GM12878 (cell line): Measurements from ENCODE around the gene MTMR3. TPM values are rescaled to one million over a fixed set of nuclear protein-coding genes. Genes with fewer than 3 reads are reported as not detected.

Experiments used
- ATAC-seq: fragments of 200-7000 bp; cut with Tn5 transposase; 3 replicates; pipeline ENCODE4 v1.9.1; 2020; ENCODE audit warnings: mild to moderate bottlenecking, moderate library complexity
- BruUV-seq: library from RNA; stranded (reverse); fragments of 400-500 nt; replicated peaks from 2 replicates; lab custom pipeline; 2021; lab: Mats Ljungman, UMichigan
- CTCF ChIA-PET: fragments of 300-600 bp; sonication (Branson Sonifier 250); formaldehyde crosslinking; extraction: SDS; loops from one replicate; lab custom pipeline; 2021; ENCODE audit warnings: inconsistent platforms; lab: Yijun Ruan, JAX
- POLR2A ChIA-PET: fragments of 350-600 bp; formaldehyde crosslinking; extraction: SDS; loops from one replicate; lab custom pipeline; 2021; ENCODE audit warnings: inconsistent platforms; lab: Charles Lee
- RAD21 ChIA-PET: fragments of 300-600 bp; sonication (Branson Sonifier 250); formaldehyde crosslinking; loops from one replicate; lab custom pipeline; 2023; ENCODE audit warnings: antibody characterized with exemption; ENCODE audit not compliant: unreplicated experiment; lab: Charles Lee
- SMC1A ChIA-PET: fragments of 300-600 bp; sonication (Branson Sonifier 250); formaldehyde crosslinking; loops from one replicate; lab custom pipeline; 2023; ENCODE audit not compliant: unreplicated experiment, uncharacterized antibody; lab: Charles Lee
- DNase-seq: peaks from one replicate; pipeline ENCODE4 v3.0.0-alpha.2; 2011; ENCODE audit warnings: low read depth, low spot score
- FAIRE-seq: peaks from 3 replicates; lab custom pipeline; 2011; peaks lifted over from hg19 to GRCh38; lab: Jason Lieb, UNC
- H2AFZ ChIP-seq: 2 replicates; pipeline ENCODE4 v1.6.0; 2011; ENCODE audit warnings: low read depth, low read length, control low read depth; ENCODE audit not compliant: control insufficient read depth
- H3K27ac ChIP-seq: 2 replicates; pipeline ENCODE4 v1.5.1; 2011; ENCODE audit warnings: control low read depth; ENCODE audit not compliant: control insufficient read depth, insufficient read depth
- H3K27me3 ChIP-seq, 2 experiments: replicated peaks in 1 of 2; 2 replicates each; pipeline versions ENCODE4 v1.6.0 to v1.6.1; 2011; ENCODE audit warnings: low read length in 1 of 2; ENCODE audit not compliant: control insufficient read depth in 2 of 2, insufficient read depth in 2 of 2
- H3K36me3 ChIP-seq, 2 experiments: 2 replicates each; pipeline ENCODE4 v1.5.1; 2011; ENCODE audit warnings: low read length in 1 of 2; ENCODE audit not compliant: control insufficient read depth in 2 of 2, insufficient read depth in 2 of 2
- H3K4me1 ChIP-seq: 2 replicates; pipeline ENCODE4 v1.6.1; 2011; ENCODE audit warnings: mild to moderate bottlenecking, low read length, moderate library complexity, mixed read lengths; ENCODE audit not compliant: control insufficient read depth, insufficient read depth
- H3K4me2 ChIP-seq: 2 replicates; pipeline ENCODE4 v1.6.0; 2011; ENCODE audit warnings: control low read depth; ENCODE audit not compliant: control insufficient read depth, insufficient read depth
- H3K4me3 ChIP-seq: fragments of 200-600 bp; sonication (generic); 2 replicates; pipeline ENCODE4 v1.5.1; 2016
- H3K79me2 ChIP-seq: 2 replicates; pipeline ENCODE4 v1.6.0; 2011; ENCODE audit warnings: low read length; ENCODE audit not compliant: control insufficient read depth, insufficient read depth
- H3K9ac ChIP-seq: 2 replicates; pipeline ENCODE4 v1.8.0; 2011; ENCODE audit warnings: low read length, control low read depth, mixed read lengths; ENCODE audit not compliant: control insufficient read depth, insufficient read depth
- H3K9me3 ChIP-seq: replicated peaks from 3 replicates; pipeline ENCODE4 v1.5.1; 2011; ENCODE audit warnings: mild to moderate bottlenecking, low read length; ENCODE audit not compliant: control insufficient read depth, insufficient read depth
- H4K20me1 ChIP-seq: 2 replicates; pipeline ENCODE4 v1.6.0; 2011; ENCODE audit not compliant: control insufficient read depth, insufficient read depth
- BMI1 ChIP-seq: fragments of 450-650 bp; IDR thresholded peaks from 2 replicates; pipeline ENCODE4 v1.6.1; 2016; ENCODE audit warnings: mild to moderate bottlenecking, moderate library complexity, borderline replicate concordance
- CBFB ChIP-seq: IDR thresholded peaks from 2 replicates; pipeline ENCODE4 v1.6.1; 2016; ENCODE audit warnings: antibody characterized with exemption, low read depth
- CREB1 ChIP-seq: IDR thresholded peaks from 2 replicates; pipeline ENCODE4 v1.6.1; 2012; ENCODE audit warnings: low read depth, mild to moderate bottlenecking, inconsistent platforms
- FOS ChIP-seq: IDR thresholded peaks from 3 replicates; pipeline ENCODE4 v1.6.1; 2011; ENCODE audit warnings: borderline replicate concordance; ENCODE audit not compliant: insufficient read length; ENCODE audit errors: extremely low read depth
- LARP7 ChIP-seq: fragments of 450-650 bp; IDR thresholded peaks from 2 replicates; pipeline ENCODE4 v1.6.1; 2017; ENCODE audit warnings: mild to moderate bottlenecking
- PAX8 ChIP-seq: fragments of 450-650 bp; IDR thresholded peaks from 2 replicates; pipeline ENCODE4 v1.6.1; 2017; ENCODE audit warnings: mild to moderate bottlenecking, moderate library complexity
- SIX5 ChIP-seq: IDR thresholded peaks from 2 replicates; pipeline ENCODE4 v1.6.1; 2011; ENCODE audit warnings: mild to moderate bottlenecking, low read depth, low read length, moderate library complexity; ENCODE audit not compliant: severe bottlenecking
- ZBED1 ChIP-seq: IDR thresholded peaks from 2 replicates; pipeline ENCODE4 v1.6.1; 2016; ENCODE audit warnings: borderline replicate concordance
- ZNF384 ChIP-seq: IDR thresholded peaks from 2 replicates; pipeline ENCODE4 v1.6.1; 2012; ENCODE audit warnings: low read depth, mild to moderate bottlenecking, low read length, improper control_type of control experiment, borderline replicate concordance
- WGBS: methylation state at CpG from one replicate; pipeline ENCODE4 v1.1.6; 2016; ENCODE audit warnings: low lambda C conversion rate; ENCODE audit not compliant: insufficient replicate concordance, insufficient coverage; ENCODE audit errors: missing lambda C conversion rate; 5-methylcytosine and 5-hydroxymethylcytosine counted together
- in situ Hi-C: fragments of 300-500 bp; cut with MboI; formaldehyde crosslinking; loops from 9 replicates; pipeline ENCODE4 v1.14.3; 2018; ENCODE audit warnings: mixed read lengths
- intact Hi-C: fragments of 100-400 bp; cut with micrococcal nuclease; formaldehyde crosslinking; loops from one replicate; pipeline ENCODE4 v1.14.2; 2022; ENCODE audit not compliant: unreplicated experiment
- polyA plus RNA-seq, 11 experiments: library from polyadenylated mRNA; depleted of rRNA in 4 of 11; unstranded in 6 of 11; stranded (reverse) in 5 of 11; fragments of >200 nt; fragmentation: Nextera tagmentation in 4 of 11; fragmentation: Illumina TruSeq in 1 of 11; extraction: Ambion mirVana in 4 of 11; extraction: Trizol in 1 of 11; gene quantifications; 1 replicate in 1 of 11; 2 replicates in 10 of 11; pipeline versions ENCODE4 v1.2.1 to v1.2.3, GENCODE V29; 2011 to 2016; ENCODE audit warnings: inconsistent platforms in 2 of 11, missing spikeins in 2 of 11, low read depth in 1 of 11
- total RNA-seq, 4 experiments: library from RNA; depleted of rRNA in 3 of 4; stranded (reverse); fragments of >200 nt in 3 of 4; fragmentation: Illumina TruSeq in 1 of 4; extraction: Trizol in 1 of 4; gene quantifications; 2 replicates each; pipeline versions ENCODE4 v1.2.1 to v1.2.3, GENCODE V29; 2013 to 2021
- TF ChIP-seq, protein P1 (sequence below): IDR thresholded peaks from 2 replicates; pipeline ENCODE4 v1.6.1; 2012; ENCODE audit warnings: mild to moderate bottlenecking, low read depth, low read length
- TF ChIP-seq, protein P2 (sequence below): fragments of 150-350 bp; IDR thresholded peaks from 2 replicates; pipeline ENCODE4 v1.6.1; 2014; ENCODE audit warnings: mild to moderate bottlenecking, low read depth, low read length
- TF ChIP-seq, protein P3 (sequence below): IDR thresholded peaks from 2 replicates; pipeline ENCODE4 v1.6.1; 2011; ENCODE audit warnings: borderline replicate concordance, low read depth, mild to moderate bottlenecking, moderate library complexity, mixed read lengths, low read length; ENCODE audit not compliant: insufficient read depth; ENCODE audit errors: extremely low read length

MTMR3 gene
- total and polyA plus RNA-seq, 10 of the 15 experiments (the other 5 are each of a cell fraction or from before 2014, with no cell fraction given): 1.4 to 23.7 (median 10.6) TPM

DNA sequence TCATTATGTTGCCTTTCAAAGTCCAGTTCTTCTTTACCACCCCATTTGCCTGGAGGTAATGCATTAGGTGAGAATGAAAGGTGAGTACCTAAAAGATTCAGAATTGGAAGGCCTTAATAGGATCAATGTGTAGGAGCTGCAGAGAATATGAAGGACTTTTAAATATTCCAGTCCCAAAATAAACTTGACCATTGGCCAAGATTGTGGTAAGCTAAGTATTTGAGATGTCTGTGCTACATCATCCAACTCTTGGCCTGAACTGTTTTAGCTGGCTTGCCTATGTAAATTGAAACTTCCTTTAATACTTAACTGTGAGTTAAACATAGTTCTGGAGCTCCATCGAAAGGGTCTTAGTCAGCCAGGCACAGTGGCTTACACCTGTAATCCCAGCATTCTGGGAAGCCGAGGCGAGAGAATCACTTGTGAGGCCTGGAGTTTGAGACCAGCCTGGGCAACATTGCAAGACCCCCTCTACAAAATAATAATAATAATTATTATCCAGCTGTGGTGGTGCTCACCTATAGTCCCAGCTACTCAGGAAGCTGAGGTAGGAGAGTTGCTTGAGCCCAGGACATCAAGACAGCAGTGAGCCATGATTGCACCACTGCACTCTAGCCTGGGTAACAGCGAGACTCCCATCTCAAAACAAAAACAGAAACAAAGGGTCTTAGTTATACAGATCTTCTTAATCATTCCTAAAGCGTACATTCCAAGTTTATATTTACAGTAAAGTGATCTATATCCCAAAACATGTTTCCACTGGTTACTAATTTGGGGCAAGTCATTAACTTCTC lies 29.8 kb downstream of the MTMR3 start:
- TF ChIP-seq PAX8 (no peak), FOS (no peak), ZBED1 (no peak), LARP7 (no peak), CBFB (no peak), BMI1 (no peak), CREB1 (no peak), SIX5 (no peak), ZNF384 (no peak)
- TF ChIP-seq, protein P1, sequence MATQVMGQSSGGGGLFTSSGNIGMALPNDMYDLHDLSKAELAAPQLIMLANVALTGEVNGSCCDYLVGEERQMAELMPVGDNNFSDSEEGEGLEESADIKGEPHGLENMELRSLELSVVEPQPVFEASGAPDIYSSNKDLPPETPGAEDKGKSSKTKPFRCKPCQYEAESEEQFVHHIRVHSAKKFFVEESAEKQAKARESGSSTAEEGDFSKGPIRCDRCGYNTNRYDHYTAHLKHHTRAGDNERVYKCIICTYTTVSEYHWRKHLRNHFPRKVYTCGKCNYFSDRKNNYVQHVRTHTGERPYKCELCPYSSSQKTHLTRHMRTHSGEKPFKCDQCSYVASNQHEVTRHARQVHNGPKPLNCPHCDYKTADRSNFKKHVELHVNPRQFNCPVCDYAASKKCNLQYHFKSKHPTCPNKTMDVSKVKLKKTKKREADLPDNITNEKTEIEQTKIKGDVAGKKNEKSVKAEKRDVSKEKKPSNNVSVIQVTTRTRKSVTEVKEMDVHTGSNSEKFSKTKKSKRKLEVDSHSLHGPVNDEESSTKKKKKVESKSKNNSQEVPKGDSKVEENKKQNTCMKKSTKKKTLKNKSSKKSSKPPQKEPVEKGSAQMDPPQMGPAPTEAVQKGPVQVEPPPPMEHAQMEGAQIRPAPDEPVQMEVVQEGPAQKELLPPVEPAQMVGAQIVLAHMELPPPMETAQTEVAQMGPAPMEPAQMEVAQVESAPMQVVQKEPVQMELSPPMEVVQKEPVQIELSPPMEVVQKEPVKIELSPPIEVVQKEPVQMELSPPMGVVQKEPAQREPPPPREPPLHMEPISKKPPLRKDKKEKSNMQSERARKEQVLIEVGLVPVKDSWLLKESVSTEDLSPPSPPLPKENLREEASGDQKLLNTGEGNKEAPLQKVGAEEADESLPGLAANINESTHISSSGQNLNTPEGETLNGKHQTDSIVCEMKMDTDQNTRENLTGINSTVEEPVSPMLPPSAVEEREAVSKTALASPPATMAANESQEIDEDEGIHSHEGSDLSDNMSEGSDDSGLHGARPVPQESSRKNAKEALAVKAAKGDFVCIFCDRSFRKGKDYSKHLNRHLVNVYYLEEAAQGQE: no peak
- TF ChIP-seq, protein P2, sequence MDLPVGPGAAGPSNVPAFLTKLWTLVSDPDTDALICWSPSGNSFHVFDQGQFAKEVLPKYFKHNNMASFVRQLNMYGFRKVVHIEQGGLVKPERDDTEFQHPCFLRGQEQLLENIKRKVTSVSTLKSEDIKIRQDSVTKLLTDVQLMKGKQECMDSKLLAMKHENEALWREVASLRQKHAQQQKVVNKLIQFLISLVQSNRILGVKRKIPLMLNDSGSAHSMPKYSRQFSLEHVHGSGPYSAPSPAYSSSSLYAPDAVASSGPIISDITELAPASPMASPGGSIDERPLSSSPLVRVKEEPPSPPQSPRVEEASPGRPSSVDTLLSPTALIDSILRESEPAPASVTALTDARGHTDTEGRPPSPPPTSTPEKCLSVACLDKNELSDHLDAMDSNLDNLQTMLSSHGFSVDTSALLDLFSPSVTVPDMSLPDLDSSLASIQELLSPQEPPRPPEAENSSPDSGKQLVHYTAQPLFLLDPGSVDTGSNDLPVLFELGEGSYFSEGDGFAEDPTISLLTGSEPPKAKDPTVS: no peak
- TF ChIP-seq, protein P3, sequence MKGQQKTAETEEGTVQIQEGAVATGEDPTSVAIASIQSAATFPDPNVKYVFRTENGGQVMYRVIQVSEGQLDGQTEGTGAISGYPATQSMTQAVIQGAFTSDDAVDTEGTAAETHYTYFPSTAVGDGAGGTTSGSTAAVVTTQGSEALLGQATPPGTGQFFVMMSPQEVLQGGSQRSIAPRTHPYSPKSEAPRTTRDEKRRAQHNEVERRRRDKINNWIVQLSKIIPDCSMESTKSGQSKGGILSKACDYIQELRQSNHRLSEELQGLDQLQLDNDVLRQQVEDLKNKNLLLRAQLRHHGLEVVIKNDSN: no peak
- H3K9ac ChIP-seq: no peak overlapping the region
- ChIA-PET POLR2A (interaction anchor here (0.6 kb wide), 1 partner anchor 74 kb away, joined by 3 read pairs; no protein-coding TSS in a partner anchor), CTCF (interaction anchor here (0.6 to 1.5 kb wide), 3 partner anchors 19 to 139 kb away, joined by 3 to 7 read pairs (median 3); no protein-coding TSS in a partner anchor), SMC1A (no interaction called here), RAD21 (no interaction called here)
- no peaks in the 10 kb centered on the region for H3K36me3 ChIP-seq
- WGBS: 70% methylated on average over 5 of the region's 5 CpGs
- no peak overlapping the region for H2AFZ ChIP-seq
- H3K4me3 ChIP-seq: no peak overlapping the region
- H3K4me1 ChIP-seq: no peaks in the 10 kb centered on the region
- BruUV-seq: no TSS peak
- no peak overlapping the region for H3K27ac ChIP-seq
- no peak for FAIRE-seq
- intact Hi-C loops (no loop called here), in situ Hi-C loops (no loop called here)
- no peaks in the 10 kb centered on the region for H4K20me1 ChIP-seq
- peaks cover 2% of the 10 kb centered on the region; the same call in 1 of the 2 replicates for H3K79me2 ChIP-seq
- H3K9me3 ChIP-seq: no peaks in the 10 kb centered on the region
- no peak for DNase-seq
- H3K27me3 ChIP-seq: no peaks in the 10 kb centered on the region
- no peak overlapping the region for H3K4me2 ChIP-seq
- ATAC-seq: no peak
